ENCODE results near the gene ZFYVE27.
A peak's percentile ranks its signal among the peaks of the same experiment; 100 is the strongest.

ZFYVE27 gene

DNA sequence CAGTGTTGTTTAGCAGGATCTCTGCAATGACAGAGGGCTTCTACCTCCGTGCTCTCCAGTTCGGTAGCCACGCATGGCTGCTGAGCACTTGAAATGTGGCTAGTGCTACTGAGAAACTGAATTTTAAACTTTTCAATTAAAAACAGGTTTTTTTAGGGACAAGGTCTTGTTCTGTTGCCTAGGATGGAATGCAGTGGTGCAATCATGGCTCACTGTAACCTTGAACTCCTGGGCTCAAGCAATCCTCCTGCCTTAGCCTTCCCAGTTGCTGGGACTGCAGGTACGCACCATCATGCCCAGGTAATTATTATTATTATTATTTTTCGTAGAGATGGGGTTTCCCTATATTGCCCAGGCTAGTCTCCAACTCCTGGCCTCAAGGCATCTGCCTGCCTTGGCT, 48.3 kb downstream of the ZFYVE27 start:
- H3K4me3 ChIP-seq (ENCODE audit: low read depth, low read length), result no peak overlapping the region
- no peak for DNase-seq (ENCODE audit: low read depth)
- TF ChIP-seq, protein P1, sequence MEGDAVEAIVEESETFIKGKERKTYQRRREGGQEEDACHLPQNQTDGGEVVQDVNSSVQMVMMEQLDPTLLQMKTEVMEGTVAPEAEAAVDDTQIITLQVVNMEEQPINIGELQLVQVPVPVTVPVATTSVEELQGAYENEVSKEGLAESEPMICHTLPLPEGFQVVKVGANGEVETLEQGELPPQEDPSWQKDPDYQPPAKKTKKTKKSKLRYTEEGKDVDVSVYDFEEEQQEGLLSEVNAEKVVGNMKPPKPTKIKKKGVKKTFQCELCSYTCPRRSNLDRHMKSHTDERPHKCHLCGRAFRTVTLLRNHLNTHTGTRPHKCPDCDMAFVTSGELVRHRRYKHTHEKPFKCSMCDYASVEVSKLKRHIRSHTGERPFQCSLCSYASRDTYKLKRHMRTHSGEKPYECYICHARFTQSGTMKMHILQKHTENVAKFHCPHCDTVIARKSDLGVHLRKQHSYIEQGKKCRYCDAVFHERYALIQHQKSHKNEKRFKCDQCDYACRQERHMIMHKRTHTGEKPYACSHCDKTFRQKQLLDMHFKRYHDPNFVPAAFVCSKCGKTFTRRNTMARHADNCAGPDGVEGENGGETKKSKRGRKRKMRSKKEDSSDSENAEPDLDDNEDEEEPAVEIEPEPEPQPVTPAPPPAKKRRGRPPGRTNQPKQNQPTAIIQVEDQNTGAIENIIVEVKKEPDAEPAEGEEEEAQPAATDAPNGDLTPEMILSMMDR (IDR thresholded peaks at IDR 0.05; ENCODE audit: insufficient read depth, low read depth, low read length, missing control alignments), result no peak

DNA sequence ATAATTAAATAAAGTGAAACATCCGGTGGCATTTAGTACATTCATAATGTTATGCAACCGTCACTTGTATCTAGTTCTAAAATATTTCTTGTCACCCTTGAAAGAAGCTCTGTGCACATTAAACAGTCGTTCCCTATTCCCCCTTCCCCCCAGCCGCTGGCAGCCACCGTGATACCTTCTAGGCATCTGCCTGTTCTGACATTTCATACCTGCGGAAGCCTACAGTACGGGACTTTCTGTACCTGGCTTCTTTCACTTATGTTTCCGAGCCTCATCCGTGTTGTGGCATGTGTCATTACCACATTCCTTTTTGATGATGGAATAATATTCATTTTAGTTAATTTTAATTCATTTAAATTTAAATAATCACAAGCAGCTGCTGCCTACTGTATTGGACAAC, 48.8 kb downstream of the ZFYVE27 start:
- DNase-seq (ENCODE audit: low read depth), result no peak
- H3K4me3 ChIP-seq (ENCODE audit: low read depth, low read length), result no peak overlapping the region
- TF ChIP-seq, protein P1 (IDR thresholded peaks at IDR 0.05; ENCODE audit: insufficient read depth, low read depth, low read length, missing control alignments), result no peak

GRCh38 chr10:97788552-97789442, 51.9 kb downstream of the ZFYVE27 start:
- no peak overlapping the region for H3K4me3 ChIP-seq (ENCODE audit: low read depth, low read length)
- TF ChIP-seq, protein P1 (IDR thresholded peaks at IDR 0.05; ENCODE audit: insufficient read depth, low read depth, low read length, missing control alignments), result no peak
- no peak for DNase-seq (ENCODE audit: low read depth)

DNA sequence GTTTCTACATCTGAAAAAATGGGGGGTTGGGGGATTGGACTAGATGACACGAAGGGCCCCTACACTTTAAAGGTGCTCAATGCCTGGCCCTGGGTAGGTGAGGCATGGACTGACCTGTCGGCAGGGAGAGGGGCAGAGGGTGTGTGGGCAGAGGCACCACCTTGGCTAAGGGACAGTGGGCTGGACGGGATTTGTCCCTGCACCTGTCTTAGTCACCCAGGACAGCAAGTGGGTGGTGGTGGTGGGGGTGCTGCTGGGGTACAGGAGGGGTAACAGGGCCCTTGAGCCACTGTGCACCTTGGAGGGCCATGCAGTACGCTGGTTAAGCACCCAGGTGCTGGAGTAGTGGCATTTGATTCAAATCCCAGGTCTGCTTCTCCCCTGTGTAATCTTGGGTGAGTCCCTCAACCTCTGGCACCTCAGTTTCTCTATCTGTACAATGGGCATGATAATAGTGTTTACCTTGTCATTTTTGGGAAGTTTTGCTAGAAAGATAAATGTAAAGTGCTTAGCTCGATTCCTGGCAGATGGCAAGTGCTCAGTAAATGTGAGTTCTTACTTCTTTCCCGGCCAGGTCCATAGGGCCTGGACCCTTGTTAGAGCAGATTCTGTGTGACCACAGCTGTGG, 53.0 kb downstream of the ZFYVE27 start:
- no peak overlapping the region for H3K4me3 ChIP-seq (ENCODE audit: low read depth, low read length)
- TF ChIP-seq, protein P1 (IDR thresholded peaks at IDR 0.05; ENCODE audit: insufficient read depth, low read depth, low read length, missing control alignments), result no peak
- no peak for DNase-seq (ENCODE audit: low read depth)

DNA sequence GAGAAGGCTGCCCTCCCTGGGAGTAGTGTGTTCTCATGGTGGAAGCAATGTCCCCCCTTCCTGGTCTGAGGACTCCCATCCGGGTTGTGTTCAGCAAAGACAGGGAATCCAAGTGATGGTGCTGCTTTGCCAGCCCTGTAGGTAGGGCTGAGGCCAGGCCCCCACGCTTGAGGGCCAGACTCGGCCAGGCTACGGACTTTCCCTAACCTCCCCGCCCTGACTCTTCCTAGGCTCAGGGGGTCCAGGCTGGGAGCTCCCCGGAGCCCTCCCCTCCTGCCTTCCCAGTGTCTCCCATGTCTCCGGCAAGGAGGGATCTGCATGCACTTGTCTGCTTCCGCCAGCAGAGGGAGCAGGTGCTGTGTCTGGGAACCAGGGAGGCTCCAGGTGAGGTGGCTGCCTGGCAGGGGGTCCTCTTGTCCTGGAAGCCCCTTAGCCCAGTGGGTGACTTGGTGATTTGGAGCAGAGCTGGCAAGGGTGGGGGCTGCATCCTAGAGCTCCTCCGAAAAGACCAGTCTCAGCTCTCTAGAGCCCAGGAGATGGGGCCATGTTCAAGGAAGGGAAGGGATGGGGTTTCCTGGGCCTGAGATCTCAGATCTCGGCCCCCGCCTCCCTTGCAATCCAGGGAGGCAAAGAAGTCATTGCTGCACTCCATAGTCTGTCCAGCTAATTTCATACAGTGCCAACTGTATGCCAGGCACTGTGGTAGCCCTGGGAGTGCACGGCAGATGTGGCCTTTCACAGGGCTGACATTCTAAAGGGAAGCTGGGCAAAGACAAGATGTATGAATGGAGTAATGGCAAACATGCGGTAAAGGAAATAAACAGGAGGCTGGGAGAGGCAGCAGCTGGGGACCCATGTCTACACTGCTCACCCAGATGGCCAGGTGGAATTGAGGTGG, 55.1 kb downstream of the ZFYVE27 start:
- H3K4me3 ChIP-seq (ENCODE audit: low read depth, low read length), result no peak overlapping the region
- TF ChIP-seq, protein P1 (IDR thresholded peaks at IDR 0.05; ENCODE audit: insufficient read depth, low read depth, low read length, missing control alignments), result peak; percentile 96
- DNase-seq (ENCODE audit: low read depth), result peak; percentile 57

DNA sequence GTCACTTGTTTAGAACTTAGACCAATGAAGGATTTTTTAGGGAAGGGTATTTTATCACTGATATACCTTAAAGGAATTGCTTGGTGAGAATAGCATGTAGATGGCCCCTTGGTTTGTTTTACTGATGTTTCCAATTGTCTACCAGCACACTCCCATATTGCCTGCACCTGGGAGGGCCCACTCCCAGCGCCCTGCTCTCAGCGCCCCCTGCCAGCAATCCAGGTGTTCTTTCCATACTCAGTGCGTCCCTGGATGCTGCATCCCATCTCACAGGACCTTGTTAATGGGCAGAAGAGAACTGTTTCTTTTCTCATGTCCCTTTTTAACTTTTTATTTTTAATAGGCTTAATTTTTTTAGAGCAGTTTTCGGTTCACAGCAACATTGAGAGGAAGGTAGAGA, 59.0 kb downstream of the ZFYVE27 start:
- DNase-seq (ENCODE audit: low read depth), result no peak
- TF ChIP-seq, protein P1 (IDR thresholded peaks at IDR 0.05; ENCODE audit: insufficient read depth, low read depth, low read length, missing control alignments), result no peak
- no peak overlapping the region for H3K4me3 ChIP-seq (ENCODE audit: low read depth, low read length)

Data from GM12865 (cell line).